HCT116 (cell line): ENCODE measurements around the gene SNRNP25. TPM values are rescaled to one million over a fixed set of nuclear protein-coding genes. Genes with fewer than 3 reads are reported as not detected.

Source experiments
- ATAC-seq: fragments of 200-7000 bp; cut with Tn5 transposase; 2 replicates; pipeline ENCODE4 v1.9.1; 2020; ENCODE audit warnings: mild to moderate bottlenecking, moderate library complexity
- BruUV-seq: library from RNA; stranded (reverse); fragments of 400-500 nt; replicated peaks from 2 replicates; lab custom pipeline; 2021; lab: Mats Ljungman, UMichigan
- CTCF ChIA-PET: fragments of 300-600 bp; sonication (Branson Sonifier 250); formaldehyde crosslinking; loops from one replicate; lab custom pipeline; 2021; ENCODE audit warnings: antibody characterized with exemption; lab: Charles Lee
- POLR2A ChIA-PET: fragments of 300-600, 350-600 bp; sonication (Branson Sonifier 250); formaldehyde crosslinking; loops from one replicate; lab custom pipeline; 2021; ENCODE audit warnings: antibody characterized with exemption; lab: Charles Lee
- RAD21 ChIA-PET, 2 experiments: fragments of 300-600 bp; sonication (Branson Sonifier 250); formaldehyde crosslinking; loops; one replicate each; lab custom pipeline; 2023; ENCODE audit warnings: low total read pairs in 2 of 2; ENCODE audit not compliant: uncharacterized antibody in 2 of 2, unreplicated experiment in 2 of 2, low non-redundant PET in 1 of 2; lab: Charles Lee
- DNase-seq: peaks from one replicate; pipeline ENCODE4 v3.0.0-alpha.2; 2010; ENCODE audit warnings: low read depth, low spot score
- H2AFZ ChIP-seq: fragments of 200-600 bp; shearing (Covaris generic), sonication (generic); 2 replicates; pipeline ENCODE4 v1.6.1; 2017; ENCODE audit warnings: low read depth, mixed run types, mixed read lengths, antibody characterized with exemption, low read length; ENCODE audit not compliant: poor library complexity, severe bottlenecking
- H3K27ac ChIP-seq: 2 replicates; pipeline ENCODE4 v1.5.1; 2012; ENCODE audit warnings: low read depth, low read length
- H3K27me3 ChIP-seq: fragments of 200-600 bp; sonication (generic); 2 replicates; pipeline ENCODE4 v1.6.1; 2016; ENCODE audit warnings: mixed run types, low read length, mixed read lengths; ENCODE audit not compliant: insufficient read depth
- H3K36me3 ChIP-seq, 2 experiments: fragments of 200-500 bp in 1 of 2; fragments of 200-600 bp in 1 of 2; sonication (Bioruptor generic) in 1 of 2; sonication (generic) in 1 of 2; 2 replicates each; pipeline versions ENCODE4 v1.5.1 to v1.6.1; 2014 to 2016; ENCODE audit warnings: low read length in 2 of 2, inconsistent platforms in 1 of 2, mixed read lengths in 1 of 2, mixed run types in 1 of 2; ENCODE audit not compliant: insufficient read depth in 2 of 2, control insufficient read depth in 1 of 2
- H3K4me1 ChIP-seq, 2 experiments: fragments of 200-600 bp in 1 of 2; sonication (generic) in 1 of 2; 2 replicates each; pipeline versions ENCODE4 v1.5.1 to v1.6.1; 2012 to 2017; ENCODE audit warnings: low read length in 2 of 2, inconsistent platforms in 1 of 2, mild to moderate bottlenecking in 1 of 2, mixed read lengths in 1 of 2, mixed run types in 1 of 2, moderate library complexity in 1 of 2; ENCODE audit not compliant: insufficient read depth in 2 of 2, control insufficient read depth in 1 of 2
- H3K4me2 ChIP-seq: fragments of 200-600 bp; sonication (generic); 2 replicates; pipeline ENCODE4 v1.6.1; 2017; ENCODE audit warnings: mixed run types, low read length, mixed read lengths
- H3K4me3 ChIP-seq, 2 experiments: fragments of 200-600 bp in 1 of 2; sonication (generic) in 1 of 2; replicated peaks in 1 of 2; 2 replicates each; pipeline ENCODE4 v1.5.1; 2011 to 2016; ENCODE audit warnings: low read length in 2 of 2, control low read depth in 1 of 2, low read depth in 1 of 2, mild to moderate bottlenecking in 1 of 2, mixed read lengths in 1 of 2, mixed run types in 1 of 2
- H3K79me2 ChIP-seq: fragments of 200-600 bp; sonication (generic); 2 replicates; pipeline ENCODE4 v1.6.1; 2017; ENCODE audit warnings: mild to moderate bottlenecking, mixed run types, low read length, moderate library complexity, mixed read lengths; ENCODE audit not compliant: insufficient read depth
- H3K9ac ChIP-seq: fragments of 200-600 bp; sonication (generic); 2 replicates; pipeline ENCODE4 v1.6.1; 2016; ENCODE audit warnings: low read length, mixed read lengths
- H3K9me2 ChIP-seq: fragments of 200-600 bp; sonication (generic), shearing (Covaris generic); 2 replicates; pipeline ENCODE4 v1.6.1; 2017; ENCODE audit warnings: mixed run types, mild to moderate bottlenecking, moderate library complexity; ENCODE audit not compliant: insufficient read depth
- H3K9me3 ChIP-seq, 2 experiments: fragments of 200-500 bp in 1 of 2; fragments of 200-600 bp in 1 of 2; sonication (Bioruptor generic) in 1 of 2; sonication (generic) in 1 of 2; 2 replicates each; pipeline ENCODE4 v1.6.1; 2014 to 2017; ENCODE audit warnings: low read length in 2 of 2, mixed read lengths in 2 of 2, inconsistent platforms in 1 of 2, low read depth in 1 of 2, mild to moderate bottlenecking in 1 of 2, mixed run types in 1 of 2, moderate library complexity in 1 of 2; ENCODE audit not compliant: control insufficient read depth in 1 of 2, insufficient read depth in 1 of 2
- H4K20me1 ChIP-seq: fragments of 200-600 bp; sonication (generic), shearing (Covaris generic); 2 replicates; pipeline ENCODE4 v1.6.1; 2017; ENCODE audit warnings: mixed run types, mild to moderate bottlenecking, moderate library complexity; ENCODE audit not compliant: insufficient read depth
- EGR1 ChIP-seq: IDR thresholded peaks from 2 replicates; pipeline ENCODE4 v1.6.1; 2012; ENCODE audit warnings: low read depth
- ELF1 ChIP-seq: IDR thresholded peaks from 2 replicates; pipeline ENCODE4 v1.6.1; 2012; ENCODE audit warnings: low read depth, borderline replicate concordance
- EZH2 ChIP-seq: fragments of 200-600 bp; sonication (generic); IDR thresholded peaks from 2 replicates; pipeline ENCODE4 v1.6.1; 2017; ENCODE audit warnings: antibody characterized with exemption, mixed run types
- EZH2phosphoT487 ChIP-seq: fragments of 200-600 bp; IDR thresholded peaks from 2 replicates; pipeline ENCODE4 v1.6.1; 2018; ENCODE audit warnings: antibody characterized with exemption, borderline replicate concordance
- JUND ChIP-seq: IDR thresholded peaks from 2 replicates; pipeline ENCODE4 v1.6.1; 2012
- POLR2A ChIP-seq: IDR thresholded peaks from 2 replicates; pipeline ENCODE4 v1.7.0; 2011; ENCODE audit warnings: borderline replicate concordance; ENCODE audit not compliant: insufficient read depth, insufficient read length; ENCODE audit errors: extremely low read depth
- RAD21 ChIP-seq: IDR thresholded peaks from 2 replicates; pipeline ENCODE4 v1.6.1; 2012; ENCODE audit warnings: low read depth, mild to moderate bottlenecking
- SIN3A ChIP-seq: IDR thresholded peaks from 2 replicates; pipeline ENCODE4 v1.6.1; 2012; ENCODE audit warnings: low read depth
- SP1 ChIP-seq: IDR thresholded peaks from 2 replicates; pipeline ENCODE4 v1.6.1; 2012; ENCODE audit warnings: low read depth
- SRF ChIP-seq: IDR thresholded peaks from 2 replicates; pipeline ENCODE4 v1.6.1; 2012; ENCODE audit warnings: low read depth
- TCF7L2 ChIP-seq: IDR thresholded peaks from 2 replicates; pipeline ENCODE4 v1.7.0; 2011; ENCODE audit warnings: borderline replicate concordance, inconsistent platforms; ENCODE audit not compliant: insufficient read depth, insufficient read length; ENCODE audit errors: extremely low read depth
- YY1 ChIP-seq: IDR thresholded peaks from 2 replicates; pipeline ENCODE4 v1.6.1; 2011; ENCODE audit warnings: low read length, low read depth, moderate library complexity, mild to moderate bottlenecking; ENCODE audit not compliant: insufficient replicate concordance; ENCODE audit errors: extremely low read depth
- ZFX ChIP-seq: fragments of 450-650 bp; IDR thresholded peaks from 2 replicates; pipeline ENCODE4 v1.6.1; 2017
- ZNF274 ChIP-seq: fragments of 200-500 bp; sonication (Bioruptor generic); IDR thresholded peaks from 2 replicates; pipeline ENCODE4 v1.6.1; 2014; ENCODE audit warnings: mild to moderate bottlenecking, low read depth, low read length, inconsistent platforms
- intact Hi-C: fragments of 100-400 bp; cut with micrococcal nuclease; formaldehyde crosslinking; loops from 2 replicates; pipeline ENCODE4 v1.10.0; 2022
- total RNA-seq: library from RNA; stranded (reverse); gene quantifications from one replicate; pipeline ENCODE4 v1.2.1, GENCODE V29; 2021; ENCODE audit not compliant: unreplicated experiment
- TF ChIP-seq, protein P1 (sequence below): IDR thresholded peaks from 2 replicates; pipeline ENCODE4 v1.6.1; 2012

The SNRNP25 gene
- total RNA-seq, 1 experiment from 2014 or later: 24.5 TPM

DNA sequence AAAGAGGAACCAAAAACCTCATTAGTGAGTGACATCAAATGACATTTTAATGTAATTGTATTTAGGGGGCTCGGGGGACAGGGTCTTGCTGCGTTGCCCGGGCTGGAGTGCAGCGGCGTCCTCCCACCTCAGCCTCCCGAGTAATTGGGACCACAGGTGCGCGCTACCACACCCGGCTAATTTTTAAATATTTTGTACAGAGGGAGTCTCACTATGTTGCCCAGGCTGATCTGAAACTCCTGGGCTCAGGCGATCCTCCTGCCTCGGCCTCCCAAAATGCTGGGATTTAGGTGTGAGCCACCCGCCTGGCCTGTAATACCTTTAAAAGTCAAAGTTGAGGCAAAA, 581 bp downstream of the SNRNP25 start:
- BruUV-seq: TSS peak; percentile 63
- H3K9me3 ChIP-seq: no peaks in the 10 kb centered on the region
- peak overlapping the region; percentile 56; the same call in 1 of the 2 replicates for H3K27ac ChIP-seq
- DNase-seq: no peak
- no peaks in the 10 kb centered on the region; a peak in 3 of 4 replicates for H3K36me3 ChIP-seq
- intact Hi-C loops: no loop called here
- peak overlapping the region; percentile 67 to 73 for H3K4me3 ChIP-seq
- no peak for ATAC-seq
- POLR2A ChIA-PET: no interaction called here
- RAD21 ChIA-PET: no interaction called here
- CTCF ChIA-PET: no interaction called here
- peak overlapping the region; percentile 78 for H3K9ac ChIP-seq
- peak overlapping the region; percentile 75 for H3K4me2 ChIP-seq
- H4K20me1 ChIP-seq: no peaks in the 10 kb centered on the region
- no peaks in the 10 kb centered on the region for H3K27me3 ChIP-seq
- no peaks in the 10 kb centered on the region for H3K9me2 ChIP-seq
- no peaks in the 10 kb centered on the region for H3K4me1 ChIP-seq
- H2AFZ ChIP-seq: no peak overlapping the region
- no peak for TF ChIP-seq EGR1
- TF ChIP-seq SRF: no peak
- no peak for TF ChIP-seq SP1
- TF ChIP-seq, protein P1, sequence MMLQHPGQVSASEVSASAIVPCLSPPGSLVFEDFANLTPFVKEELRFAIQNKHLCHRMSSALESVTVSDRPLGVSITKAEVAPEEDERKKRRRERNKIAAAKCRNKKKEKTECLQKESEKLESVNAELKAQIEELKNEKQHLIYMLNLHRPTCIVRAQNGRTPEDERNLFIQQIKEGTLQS: no peak
- no peak for TF ChIP-seq EZH2
- TF ChIP-seq POLR2A: no peak
- no peak for TF ChIP-seq RAD21
- no peak for TF ChIP-seq JUND
- TF ChIP-seq ZNF274: no peak
- no peak for TF ChIP-seq ZFX
- no peak for TF ChIP-seq YY1
- no peak for TF ChIP-seq ELF1
- no peak for TF ChIP-seq EZH2phosphoT487
- no peak for TF ChIP-seq SIN3A
- no peak for TF ChIP-seq TCF7L2
- peaks cover 37% of the 10 kb centered on the region for H3K79me2 ChIP-seq
